HG02623 (cell line): ENCODE results near the gene MMS19.
"Not testable (repeated sequence)": the region's sequence is repeated elsewhere in the genome, so short reads cannot be mapped to it uniquely, and the experiment has no call there.

Experiments
- ATAC-seq: cut with Tn5 transposase; IDR thresholded peaks from one replicate; pipeline ENCODE4 v1.9.1; 2021; ENCODE audit warnings: moderate library complexity; ENCODE audit not compliant: unreplicated experiment

MMS19 gene

GRCh38 chr10:97506199-97506991 is 8.2 kb upstream of the MMS19 start:
- ATAC-seq: no peak

- no peak for ATAC-seq
Measured at GRCh38 chr10:97505152-97505551, 6.9 kb upstream of the MMS19 start.

- ATAC-seq: no peak
Measured at GRCh38 chr10:97503406-97503805, 5.2 kb upstream of the MMS19 start.

- ATAC-seq: no peak
Measured at GRCh38 chr10:97502916-97503315, 4.7 kb upstream of the MMS19 start.

GRCh38 chr10:97500297-97500575 is 2.0 kb upstream of the MMS19 start:
- ATAC-seq: no peak

GRCh38 chr10:97499561-97500296 is 1.5 kb upstream of the MMS19 start:
- ATAC-seq: no peak

GRCh38 chr10:97498841-97499560 is 779 bp upstream of the MMS19 start, which contains the start of gene UBTD1:
Gene UBTD1 (plus strand): TSS chr10:97498924. CDS start chr10:97499204, 280 bp downstream.
- ATAC-seq: no peak

GRCh38 chr10:97497572-97498075 is 598 bp downstream of the MMS19 start:
- ATAC-seq: peak; percentile 18

GRCh38 chr10:97494863-97495506 is 3.2 kb downstream of the MMS19 start:
- ATAC-seq: no peak

- no peak for ATAC-seq
Measured at GRCh38 chr10:97494151-97494550, 4.1 kb downstream of the MMS19 start.

- no peak for ATAC-seq
Measured at GRCh38 chr10:97490592-97490991, 7.6 kb downstream of the MMS19 start.

- no peak for ATAC-seq
Measured at GRCh38 chr10:97485647-97486281, 12.5 kb downstream of the MMS19 start.

GRCh38 chr10:97483921-97484320 is 14.3 kb downstream of the MMS19 start:
- ATAC-seq: no peak

GRCh38 chr10:97483506-97483905 is 14.7 kb downstream of the MMS19 start:
- no peak for ATAC-seq

GRCh38 chr10:97482381-97482780 is 15.8 kb downstream of the MMS19 start:
- ATAC-seq: no peak

GRCh38 chr10:97481071-97481470 is 17.2 kb downstream of the MMS19 start:
- no peak for ATAC-seq

GRCh38 chr10:97479939-97480338 is 18.3 kb downstream of the MMS19 start:
- ATAC-seq: no peak

GRCh38 chr10:97479410-97479809 is 18.8 kb downstream of the MMS19 start:
- not testable (repeated sequence) for ATAC-seq

- no peak for ATAC-seq
Measured at GRCh38 chr10:97475936-97476594, 22.2 kb downstream of the MMS19 start.

GRCh38 chr10:97474918-97475317 is 23.3 kb downstream of the MMS19 start:
- ATAC-seq: no peak
